Ishikawa (cell line): ENCODE data around the gene ENPP3.

Experiments used
- EGR1 ChIP-seq: IDR thresholded peaks from 2 replicates; pipeline ENCODE4 v1.6.1; 2012
- FOXM1 ChIP-seq: IDR thresholded peaks from 2 replicates; pipeline ENCODE4 v1.6.1; 2012; ENCODE audit warnings: low read depth, borderline replicate concordance
- NFIC ChIP-seq: IDR thresholded peaks from 2 replicates; pipeline ENCODE4 v1.6.1; 2012
- TCF12 ChIP-seq: IDR thresholded peaks from 2 replicates; pipeline ENCODE4 v1.6.1; 2012; ENCODE audit warnings: low read depth
- TF ChIP-seq, protein P1 (sequence below): IDR thresholded peaks from 2 replicates; pipeline ENCODE4 v1.6.1; 2012; ENCODE audit warnings: low read depth, mild to moderate bottlenecking

DNA sequence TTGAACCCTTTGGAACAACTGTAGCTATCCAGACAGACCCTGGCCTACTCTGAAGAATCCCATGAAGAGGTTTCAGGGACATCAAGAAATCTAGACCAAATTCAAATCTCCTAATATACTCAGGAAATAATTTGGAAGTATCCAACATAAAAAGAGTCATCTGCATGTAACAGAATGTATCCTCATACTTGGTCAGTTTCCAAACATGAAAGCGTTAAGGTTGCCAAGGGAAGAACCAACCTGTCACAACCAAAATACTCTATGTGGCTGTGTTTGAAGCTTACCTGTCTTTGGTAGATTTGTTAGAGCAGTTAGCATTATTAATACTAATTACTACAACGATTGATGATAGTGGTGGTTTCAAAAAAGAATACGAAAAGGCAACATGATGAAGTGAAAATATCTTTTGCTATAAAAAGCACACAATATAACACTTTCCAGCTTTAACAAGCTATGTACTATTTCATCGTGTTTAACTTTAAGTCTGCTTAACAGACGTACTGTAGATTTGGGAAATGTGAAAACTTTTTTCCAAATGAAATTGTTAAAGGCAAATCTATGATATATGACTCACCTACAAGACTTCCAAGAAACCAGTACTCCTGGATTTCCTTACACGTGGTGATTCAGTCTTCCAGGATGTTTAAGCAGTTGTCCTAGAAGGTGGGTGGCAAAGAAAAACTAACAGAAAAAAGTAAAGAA lies 124.1 kb downstream of the ENPP3 start:
- TF ChIP-seq, protein P1, sequence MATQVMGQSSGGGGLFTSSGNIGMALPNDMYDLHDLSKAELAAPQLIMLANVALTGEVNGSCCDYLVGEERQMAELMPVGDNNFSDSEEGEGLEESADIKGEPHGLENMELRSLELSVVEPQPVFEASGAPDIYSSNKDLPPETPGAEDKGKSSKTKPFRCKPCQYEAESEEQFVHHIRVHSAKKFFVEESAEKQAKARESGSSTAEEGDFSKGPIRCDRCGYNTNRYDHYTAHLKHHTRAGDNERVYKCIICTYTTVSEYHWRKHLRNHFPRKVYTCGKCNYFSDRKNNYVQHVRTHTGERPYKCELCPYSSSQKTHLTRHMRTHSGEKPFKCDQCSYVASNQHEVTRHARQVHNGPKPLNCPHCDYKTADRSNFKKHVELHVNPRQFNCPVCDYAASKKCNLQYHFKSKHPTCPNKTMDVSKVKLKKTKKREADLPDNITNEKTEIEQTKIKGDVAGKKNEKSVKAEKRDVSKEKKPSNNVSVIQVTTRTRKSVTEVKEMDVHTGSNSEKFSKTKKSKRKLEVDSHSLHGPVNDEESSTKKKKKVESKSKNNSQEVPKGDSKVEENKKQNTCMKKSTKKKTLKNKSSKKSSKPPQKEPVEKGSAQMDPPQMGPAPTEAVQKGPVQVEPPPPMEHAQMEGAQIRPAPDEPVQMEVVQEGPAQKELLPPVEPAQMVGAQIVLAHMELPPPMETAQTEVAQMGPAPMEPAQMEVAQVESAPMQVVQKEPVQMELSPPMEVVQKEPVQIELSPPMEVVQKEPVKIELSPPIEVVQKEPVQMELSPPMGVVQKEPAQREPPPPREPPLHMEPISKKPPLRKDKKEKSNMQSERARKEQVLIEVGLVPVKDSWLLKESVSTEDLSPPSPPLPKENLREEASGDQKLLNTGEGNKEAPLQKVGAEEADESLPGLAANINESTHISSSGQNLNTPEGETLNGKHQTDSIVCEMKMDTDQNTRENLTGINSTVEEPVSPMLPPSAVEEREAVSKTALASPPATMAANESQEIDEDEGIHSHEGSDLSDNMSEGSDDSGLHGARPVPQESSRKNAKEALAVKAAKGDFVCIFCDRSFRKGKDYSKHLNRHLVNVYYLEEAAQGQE = no peak
- TF ChIP-seq NFIC (no peak), EGR1 (no peak), FOXM1 (no peak), TCF12 (no peak)
